A549 treated with dexamethasone at 1 μM for 4 hours (cell line): ENCODE measurements around the gene JTB. TPM values are rescaled to one million over a fixed set of nuclear protein-coding genes. Genes with fewer than 3 reads are reported as not detected.

Source experiments
- total RNA-seq: library from RNA; stranded (reverse); fragments of 200-300 nt; extraction: Qiagen RNA extraction; gene quantifications from 5 replicates; pipeline ENCODE4 v1.2.3, GENCODE V29; 2022

Gene JTB
- 106 to 145 TPM (median 124 TPM) in 5 replicates for total RNA-seq

GRCh38 chr1:153977250-153978240 lies at the start of gene JTB:
Gene JTB, minus strand, starts transcription at chr1:153977674. Its CDS starts 422 bp downstream, at chr1:153977252.

GRCh38 chr1:153990468-153991150 lies 13.1 kb upstream of the JTB start, which contains the start of gene RPS27:
Gene RPS27, plus strand, starts transcription at chr1:153990762. Its CDS starts 35 bp downstream, at chr1:153990797.

GRCh38 chr1:153985941-153986761 lies 8.7 kb upstream of the JTB start, which contains the start of gene RAB13:
Gene RAB13, minus strand, starts transcription at chr1:153986339. Its CDS starts 103 bp downstream, at chr1:153986236.

GRCh38 chr1:153967107-153967999 lies 10.1 kb downstream of the JTB start, which contains the start of gene CREB3L4:
Gene CREB3L4, plus strand, starts transcription at chr1:153967902. Its CDS starts 624 bp downstream, at chr1:153968526.

GRCh38 chr1:153963030-153963849 lies 14.2 kb downstream of the JTB start, which contains the start of gene SLC39A1:
Gene SLC39A1, minus strand, starts transcription at chr1:153963537. Its CDS starts 822 bp downstream, at chr1:153962715.

GRCh38 chr1:153958111-153958960 lies 19.1 kb downstream of the JTB start, which contains the start of gene CRTC2:
Gene CRTC2, minus strand, starts transcription at chr1:153958612. Its CDS starts 115 bp downstream, at chr1:153958497.

GRCh38 chr1:153946622-153947241 lies 30.7 kb downstream of the JTB start, which contains the start of gene DENND4B:
Gene DENND4B, minus strand, starts transcription at chr1:153946718. Its CDS starts 2,344 bp downstream, at chr1:153944374.

Other genes starting within 250 kb of the JTB start
- gene INTS3, start 249.6 kb downstream of the JTB start, total RNA-seq = 14.7 to 23.4 TPM (median 23.0 TPM) in 5 replicates
- gene SLC27A3, start 202.3 kb downstream of the JTB start, total RNA-seq = 1.1 to 2.0 TPM (median 1.5 TPM) in 5 replicates
- 9.4 to 15.3 TPM (median 13.0 TPM) in 5 replicates for gene GATAD2B, start 54.7 kb downstream of the JTB start, total RNA-seq
- 17.7 to 37.6 TPM (median 30.9 TPM) in 5 replicates for gene DENND4B, start 31.0 kb downstream of the JTB start, total RNA-seq
- 28.6 to 41.0 TPM (median 38.1 TPM) in 5 replicates for gene CRTC2, start 19.1 kb downstream of the JTB start, total RNA-seq
- 151 to 158 TPM (median 154 TPM) in 5 replicates for gene SLC39A1, start 14.1 kb downstream of the JTB start, total RNA-seq
- 7.8 to 9.0 TPM (median 8.5 TPM) in 5 replicates for gene CREB3L4, start 9.8 kb downstream of the JTB start, total RNA-seq
- gene RAB13, start 8.7 kb upstream of the JTB start, total RNA-seq = 134 to 167 TPM (median 137 TPM) in 5 replicates
- gene RPS27, start 13.1 kb upstream of the JTB start, total RNA-seq = 4,020 to 8,257 TPM (median 4,087 TPM) in 5 replicates
- 0.02 to 0.06 TPM in 2 of 5 replicates, not detected in the others for gene NUP210L, start 177.4 kb upstream of the JTB start, total RNA-seq
- 480 to 593 TPM (median 541 TPM) in 5 replicates for gene TPM3, start 214.4 kb upstream of the JTB start, total RNA-seq
- 0.34 TPM in 1 of 5 replicates, not detected in the others for gene CFAP141, start 228.7 kb upstream of the JTB start, total RNA-seq
- 91.5 to 130 TPM (median 125 TPM) in 5 replicates for gene UBAP2L, start 243.3 kb upstream of the JTB start, total RNA-seq